DND-41 (cell line): ENCODE data around the gene ZNF827.

Source experiments
- EZH2 ChIP-seq: IDR thresholded peaks from 3 replicates; pipeline ENCODE4 v1.6.1; 2012; ENCODE audit warnings: borderline replicate concordance, low read depth, mild to moderate bottlenecking, moderate library complexity, low read length, inconsistent platforms; ENCODE audit not compliant: severe bottlenecking
- TF ChIP-seq, protein P1 (sequence below): IDR thresholded peaks from 2 replicates; pipeline ENCODE4 v1.5.1; 2012; ENCODE audit warnings: borderline replicate concordance, low read length, moderate library complexity, mild to moderate bottlenecking; ENCODE audit not compliant: poor library complexity, severe bottlenecking; ENCODE audit errors: extremely low read depth

DNA sequence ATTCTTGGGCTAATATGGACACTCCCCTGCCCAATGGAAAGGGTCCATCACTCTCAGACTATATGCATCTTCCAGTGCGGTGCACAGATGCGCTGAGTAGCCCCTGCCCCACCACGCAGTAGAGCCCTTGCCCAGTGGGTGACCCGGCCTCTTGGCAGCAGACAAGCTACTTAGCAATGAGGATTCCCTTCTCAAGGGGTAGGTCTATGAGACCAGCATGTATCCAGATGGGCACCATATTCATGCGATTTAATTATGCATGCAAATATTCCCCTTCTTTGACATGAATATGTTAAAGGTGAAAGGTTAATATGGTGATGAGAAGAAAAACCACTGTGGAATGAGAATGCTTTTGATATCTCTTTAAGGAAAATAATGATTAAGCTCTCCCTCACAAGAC, 77.7 kb downstream of the ZNF827 start:
- TF ChIP-seq, protein P1, sequence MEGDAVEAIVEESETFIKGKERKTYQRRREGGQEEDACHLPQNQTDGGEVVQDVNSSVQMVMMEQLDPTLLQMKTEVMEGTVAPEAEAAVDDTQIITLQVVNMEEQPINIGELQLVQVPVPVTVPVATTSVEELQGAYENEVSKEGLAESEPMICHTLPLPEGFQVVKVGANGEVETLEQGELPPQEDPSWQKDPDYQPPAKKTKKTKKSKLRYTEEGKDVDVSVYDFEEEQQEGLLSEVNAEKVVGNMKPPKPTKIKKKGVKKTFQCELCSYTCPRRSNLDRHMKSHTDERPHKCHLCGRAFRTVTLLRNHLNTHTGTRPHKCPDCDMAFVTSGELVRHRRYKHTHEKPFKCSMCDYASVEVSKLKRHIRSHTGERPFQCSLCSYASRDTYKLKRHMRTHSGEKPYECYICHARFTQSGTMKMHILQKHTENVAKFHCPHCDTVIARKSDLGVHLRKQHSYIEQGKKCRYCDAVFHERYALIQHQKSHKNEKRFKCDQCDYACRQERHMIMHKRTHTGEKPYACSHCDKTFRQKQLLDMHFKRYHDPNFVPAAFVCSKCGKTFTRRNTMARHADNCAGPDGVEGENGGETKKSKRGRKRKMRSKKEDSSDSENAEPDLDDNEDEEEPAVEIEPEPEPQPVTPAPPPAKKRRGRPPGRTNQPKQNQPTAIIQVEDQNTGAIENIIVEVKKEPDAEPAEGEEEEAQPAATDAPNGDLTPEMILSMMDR = no peak
- no peak for TF ChIP-seq EZH2
